GM18499 (cell line): Measurements from ENCODE around the gene TNIP2.
"Not testable (repeated sequence)": the region's sequence is repeated elsewhere in the genome, so short reads cannot be mapped to it uniquely, and the experiment has no call there.

Source experiments
- ATAC-seq: cut with Tn5 transposase; IDR thresholded peaks from one replicate; pipeline ENCODE4 v1.9.1; 2021; ENCODE audit warnings: moderate number of reproducible peaks; ENCODE audit not compliant: insufficient read depth, unreplicated experiment

Gene TNIP2

DNA sequence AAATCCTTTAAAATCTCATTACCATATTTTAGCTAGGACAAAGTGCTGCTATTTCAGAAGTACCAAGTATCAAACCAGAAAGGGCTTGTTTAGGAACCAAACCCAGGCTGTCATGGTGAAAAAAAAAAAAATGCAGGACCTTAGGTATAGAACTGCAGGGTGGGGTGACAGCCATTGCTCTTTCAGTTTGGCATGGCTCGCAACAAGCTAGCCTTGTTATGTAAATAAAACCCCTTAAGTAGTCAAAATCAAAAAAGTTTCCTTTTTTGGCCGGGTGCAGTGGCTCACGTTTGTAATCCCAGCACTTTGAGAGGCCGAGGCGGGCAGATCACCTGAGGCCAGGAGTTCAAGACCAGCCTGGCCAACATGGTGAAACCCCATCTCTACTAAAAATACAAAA, 24.5 kb upstream of the TNIP2 start:
- ATAC-seq, result not testable (repeated sequence)

DNA sequence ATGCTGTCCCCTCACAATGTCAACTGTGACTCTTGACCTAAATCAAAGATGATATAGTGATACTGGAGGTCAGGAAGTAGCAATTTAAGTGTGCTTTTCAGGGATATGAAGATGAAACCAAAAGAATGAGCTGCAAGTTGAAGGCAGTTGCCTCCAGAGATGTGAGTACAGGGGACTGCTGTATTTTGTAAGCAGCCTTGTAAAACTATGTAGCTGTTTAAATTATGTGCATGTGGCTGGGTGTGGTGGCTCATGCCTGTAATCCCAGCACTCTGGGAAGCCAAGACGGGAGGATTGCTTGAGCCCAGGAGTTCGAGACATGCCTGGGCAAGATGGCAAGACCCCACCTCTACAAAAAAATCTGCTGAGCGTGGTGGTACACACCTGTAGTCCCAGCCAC, 15.1 kb upstream of the TNIP2 start:
- ATAC-seq, result no peak

DNA sequence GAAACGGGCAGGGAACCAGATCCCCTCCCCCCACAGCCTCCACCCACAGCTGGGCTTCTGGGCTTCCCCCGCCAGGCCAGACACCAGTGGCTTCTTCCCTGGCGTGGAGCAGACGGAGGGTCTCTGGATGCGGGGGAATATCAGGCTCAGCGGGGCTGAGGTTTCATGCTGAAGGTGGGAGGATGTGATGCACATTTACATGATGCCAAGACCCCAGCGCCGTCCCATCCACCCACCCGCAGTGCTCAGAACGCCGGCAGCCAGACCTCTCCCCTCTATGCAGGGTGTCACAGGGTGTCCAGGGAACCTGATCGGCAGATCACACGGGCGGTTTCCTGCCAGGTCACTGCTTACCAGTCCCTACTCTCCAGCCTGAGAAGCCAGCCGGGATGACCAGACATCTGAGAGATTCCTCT, 12.8 kb upstream of the TNIP2 start:
- no peak for ATAC-seq

DNA sequence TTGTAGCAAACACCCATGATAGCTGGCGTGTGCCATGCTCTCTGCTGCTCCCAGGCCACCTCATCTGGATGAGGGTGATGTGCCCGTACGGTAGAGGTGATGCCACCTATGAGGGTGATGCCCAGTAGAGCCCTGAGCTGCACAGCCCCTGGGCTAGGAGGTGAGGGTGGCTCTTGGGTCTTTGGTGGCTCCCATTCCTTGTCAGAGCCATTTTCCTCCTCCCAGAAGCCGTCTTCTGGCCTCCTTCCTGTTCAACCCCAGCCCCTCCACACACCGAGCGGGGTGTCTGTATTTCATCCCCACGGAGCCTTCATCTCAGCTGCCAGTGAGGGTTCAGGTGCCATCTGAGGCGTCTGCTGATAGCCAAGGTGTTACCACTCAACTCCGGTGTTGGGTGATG, 12.0 kb upstream of the TNIP2 start:
- no peak for ATAC-seq

DNA sequence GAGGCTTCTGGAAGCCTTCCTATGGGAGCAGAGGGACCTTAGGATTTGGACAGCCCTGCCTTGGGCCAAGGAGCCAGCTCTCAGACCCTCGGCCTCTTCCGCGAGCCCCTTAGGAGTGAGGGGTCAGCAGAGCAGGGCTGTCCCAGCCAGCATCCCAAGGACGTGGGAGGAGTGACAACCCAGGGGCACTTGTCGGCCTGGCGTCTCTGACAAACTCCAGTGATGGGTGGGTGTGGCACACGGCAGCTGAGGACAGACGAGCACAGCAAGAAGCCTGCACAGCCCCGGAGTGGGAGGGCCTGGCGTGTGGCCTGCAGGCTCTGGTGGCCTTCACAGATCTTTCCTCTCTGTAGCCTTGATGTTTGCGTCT, 11.6 kb upstream of the TNIP2 start:
- ATAC-seq, result no peak

DNA sequence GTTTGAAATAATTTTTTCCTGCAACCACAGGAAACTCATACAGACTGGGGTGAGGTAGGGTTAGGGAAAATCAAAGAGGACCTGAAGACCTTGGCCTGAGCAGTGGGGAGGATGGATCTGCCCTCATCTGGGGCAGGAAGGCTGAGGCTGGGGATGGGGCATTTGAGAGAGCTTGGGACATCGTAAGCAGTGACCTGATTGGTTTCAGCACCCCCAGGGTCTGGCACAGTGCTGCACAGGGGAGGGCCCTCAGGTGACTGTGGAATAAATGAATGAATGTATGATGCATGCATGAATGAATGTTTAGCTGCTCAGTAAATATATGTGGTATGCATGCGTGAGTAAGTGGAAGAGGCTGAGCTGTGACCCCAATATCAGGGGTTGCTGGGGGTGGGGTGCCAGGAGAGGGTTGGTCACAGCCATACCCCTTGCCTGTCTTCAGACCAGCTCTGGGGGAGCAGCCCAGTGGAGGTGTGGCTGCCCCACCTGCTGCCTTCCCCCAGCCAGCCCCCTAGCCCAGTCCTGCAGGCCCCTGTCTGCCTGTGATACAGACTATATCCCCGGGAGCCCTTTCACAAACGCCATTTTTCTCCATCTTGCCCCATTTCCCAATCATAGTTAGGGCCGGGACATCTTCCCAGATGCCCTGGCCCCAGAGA, 11.0 kb upstream of the TNIP2 start:
- ATAC-seq, result no peak

DNA sequence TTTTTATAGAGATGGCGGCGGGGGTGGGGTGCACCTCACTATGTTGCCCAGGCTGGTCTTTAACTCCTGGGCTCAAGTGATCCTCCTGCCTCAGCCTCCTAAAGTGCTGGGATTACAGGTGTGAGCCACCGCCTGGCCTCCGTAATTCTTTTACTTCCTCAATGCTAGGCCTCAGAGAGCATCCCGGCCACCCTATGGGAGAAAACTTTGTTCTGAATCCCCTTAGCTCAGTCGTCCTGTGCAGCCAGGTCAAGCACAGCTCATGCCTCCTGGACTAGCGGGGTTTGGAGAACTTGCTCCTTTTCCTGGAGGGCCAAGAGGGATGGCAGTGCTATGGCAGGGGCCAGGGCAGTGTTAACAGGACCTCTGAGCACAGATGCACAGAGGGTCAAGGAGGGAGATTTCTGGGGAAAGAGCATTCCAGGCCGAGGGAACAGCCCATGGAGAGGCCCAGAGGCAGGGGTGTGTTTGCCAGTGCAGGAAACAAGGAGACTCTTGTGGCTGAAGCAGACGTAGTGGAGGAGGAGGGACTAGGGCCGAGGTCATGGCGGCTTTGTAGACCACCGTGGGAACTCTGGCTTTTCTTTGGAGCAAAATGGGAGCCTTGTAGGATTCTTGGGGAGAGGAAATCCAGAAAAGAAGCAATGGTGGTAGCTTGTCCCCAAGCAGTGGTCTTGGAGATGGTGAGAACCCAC, 9.8 kb upstream of the TNIP2 start:
- ATAC-seq, result no peak

DNA sequence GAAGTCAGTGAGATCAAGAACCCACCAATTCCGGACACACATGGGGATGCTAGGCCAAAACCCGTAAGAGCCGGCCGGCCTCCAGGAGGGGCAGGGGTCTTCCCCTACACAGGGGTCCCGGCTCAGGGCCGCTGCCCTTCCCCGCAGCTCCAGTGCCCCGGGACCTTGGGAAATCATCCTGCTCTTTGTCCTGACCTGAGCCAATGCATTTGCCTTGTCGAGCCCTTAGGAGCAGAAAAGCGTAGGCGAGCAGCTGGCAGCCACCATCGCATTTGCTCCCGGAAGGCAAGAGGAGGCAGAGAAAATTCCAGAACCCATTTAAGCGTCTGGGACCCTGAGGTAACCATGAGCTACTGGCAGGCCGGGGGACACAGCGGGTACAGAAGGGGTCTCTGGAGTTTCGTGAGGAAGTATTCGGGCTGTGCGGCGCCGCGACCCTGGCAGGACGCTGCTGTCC, 7.4 kb upstream of the TNIP2 start:
- ATAC-seq, result no peak

DNA sequence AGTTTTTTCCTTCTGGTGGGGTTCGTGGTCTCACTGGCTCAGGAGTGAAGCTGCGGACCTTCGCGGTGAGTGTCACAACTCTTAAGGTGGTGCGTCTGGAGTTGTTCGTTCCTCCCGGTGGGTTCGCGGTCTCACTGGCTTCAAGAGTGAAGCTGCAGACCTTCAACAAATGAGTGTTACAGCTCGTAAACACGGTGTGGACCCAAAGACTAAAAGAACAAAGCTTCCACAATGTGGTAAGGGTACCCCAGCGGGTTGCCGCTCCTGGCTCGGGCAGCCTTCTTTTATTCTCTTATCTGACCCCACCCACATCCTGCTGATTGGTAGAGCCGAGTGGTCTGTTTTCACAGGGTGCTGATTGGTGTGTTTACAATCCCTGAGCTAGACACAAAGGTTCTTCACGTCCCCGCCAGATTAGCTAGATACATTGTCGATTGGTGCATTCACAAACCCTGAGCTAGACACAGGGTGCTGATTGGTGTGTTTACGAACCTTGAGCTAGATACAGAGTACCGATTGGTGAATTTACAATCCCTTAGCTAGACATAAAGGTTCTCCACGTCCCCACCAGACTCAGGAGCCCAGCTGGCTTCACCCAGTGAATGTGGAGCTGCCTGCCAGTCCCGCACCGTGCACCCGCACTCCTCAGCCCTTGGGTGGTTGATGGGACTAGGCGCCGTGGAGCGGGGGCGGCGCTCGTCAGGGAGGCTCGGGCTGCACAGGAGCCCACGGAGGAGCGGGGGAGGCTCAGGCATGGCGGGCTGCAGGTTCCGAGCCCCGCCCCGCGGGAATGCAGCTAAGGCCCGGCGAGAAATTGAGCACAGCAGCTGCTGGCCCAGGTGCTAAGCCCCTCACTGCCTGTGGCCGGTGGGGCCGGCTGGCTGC, 6.6 kb upstream of the TNIP2 start:
- not testable (repeated sequence) for ATAC-seq

DNA sequence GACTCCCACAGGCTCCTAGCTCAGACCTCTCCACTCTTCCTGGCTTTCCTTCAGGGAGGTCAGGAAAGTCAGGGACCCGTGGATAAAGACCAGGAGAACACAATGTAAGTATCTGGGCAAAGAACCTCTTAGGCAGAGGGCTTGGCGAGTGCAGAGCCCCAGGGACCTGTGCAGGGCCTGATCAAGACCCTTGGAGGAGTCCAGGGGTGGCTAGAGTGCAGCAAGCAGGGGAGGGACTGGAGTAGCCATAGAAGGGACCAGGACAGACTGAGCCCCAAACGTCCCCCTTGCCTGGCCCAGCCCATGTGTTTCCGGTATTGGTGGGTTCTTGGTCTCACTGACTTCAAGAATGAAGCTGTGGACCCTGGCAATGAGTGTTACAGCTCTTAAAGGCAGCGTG, 5.9 kb upstream of the TNIP2 start:
- no peak for ATAC-seq

DNA sequence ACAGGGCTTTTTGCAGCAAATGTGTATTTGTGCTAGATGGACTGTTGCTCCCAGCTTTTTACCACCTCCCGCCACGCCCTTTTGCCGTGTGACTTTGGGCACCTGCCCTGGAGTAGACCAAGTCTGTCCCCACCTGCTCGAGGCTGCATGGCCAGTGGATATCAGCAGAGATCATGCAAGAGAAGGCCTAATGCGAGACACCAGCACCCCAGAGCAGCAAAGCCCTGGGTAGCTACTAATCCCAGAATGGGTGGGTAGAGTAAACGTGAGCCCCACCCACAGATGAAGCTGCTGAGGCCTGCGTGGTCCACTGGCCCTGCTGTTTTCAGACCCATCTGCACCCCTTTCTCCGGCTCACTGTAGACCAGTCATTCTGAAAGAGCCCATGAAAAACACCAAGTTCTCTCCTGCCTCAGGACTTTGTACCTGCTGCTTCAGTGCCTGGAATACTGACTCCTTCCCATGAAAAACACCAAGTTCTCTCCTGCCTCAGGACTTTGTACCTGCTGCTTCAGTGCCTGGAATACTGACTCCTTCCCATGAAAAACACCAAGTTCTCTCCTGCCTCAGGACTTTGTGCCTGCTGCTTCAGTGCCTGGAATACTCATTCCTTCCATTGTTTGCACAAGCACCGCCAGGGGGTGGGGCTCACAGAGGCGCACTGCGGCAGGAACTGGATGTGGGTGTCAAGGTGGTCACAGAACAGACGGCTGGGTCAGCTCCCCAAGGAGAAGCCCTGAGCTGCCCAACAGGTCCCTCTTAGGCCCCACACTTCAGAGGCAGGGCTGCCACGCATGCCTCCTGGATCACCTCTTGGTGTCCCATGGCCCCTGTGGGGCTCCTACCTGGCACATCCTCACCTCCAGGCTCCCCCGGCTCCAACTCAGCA, 5.1 kb upstream of the TNIP2 start:
- no peak for ATAC-seq

DNA sequence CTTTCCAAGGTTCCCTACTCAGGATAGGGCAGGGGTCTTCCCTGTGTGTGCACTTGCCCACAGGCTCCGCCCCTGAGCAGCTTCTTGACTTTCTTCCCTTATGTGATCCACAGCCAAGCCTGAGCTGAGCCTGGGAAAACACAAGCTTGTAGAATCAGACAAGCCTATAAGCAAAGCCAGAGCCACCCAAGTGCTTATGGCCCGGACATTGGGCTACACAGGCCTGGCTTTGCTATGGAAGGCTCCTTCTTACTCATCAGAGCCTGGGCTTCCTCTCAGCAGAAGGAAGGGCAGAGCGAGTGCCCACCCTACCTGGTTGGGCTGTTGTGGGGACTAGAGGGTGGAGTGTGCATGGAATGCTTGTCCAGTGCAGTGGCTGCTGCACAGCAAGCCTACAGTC, 1.3 kb upstream of the TNIP2 start:
- ATAC-seq, result no peak

DNA sequence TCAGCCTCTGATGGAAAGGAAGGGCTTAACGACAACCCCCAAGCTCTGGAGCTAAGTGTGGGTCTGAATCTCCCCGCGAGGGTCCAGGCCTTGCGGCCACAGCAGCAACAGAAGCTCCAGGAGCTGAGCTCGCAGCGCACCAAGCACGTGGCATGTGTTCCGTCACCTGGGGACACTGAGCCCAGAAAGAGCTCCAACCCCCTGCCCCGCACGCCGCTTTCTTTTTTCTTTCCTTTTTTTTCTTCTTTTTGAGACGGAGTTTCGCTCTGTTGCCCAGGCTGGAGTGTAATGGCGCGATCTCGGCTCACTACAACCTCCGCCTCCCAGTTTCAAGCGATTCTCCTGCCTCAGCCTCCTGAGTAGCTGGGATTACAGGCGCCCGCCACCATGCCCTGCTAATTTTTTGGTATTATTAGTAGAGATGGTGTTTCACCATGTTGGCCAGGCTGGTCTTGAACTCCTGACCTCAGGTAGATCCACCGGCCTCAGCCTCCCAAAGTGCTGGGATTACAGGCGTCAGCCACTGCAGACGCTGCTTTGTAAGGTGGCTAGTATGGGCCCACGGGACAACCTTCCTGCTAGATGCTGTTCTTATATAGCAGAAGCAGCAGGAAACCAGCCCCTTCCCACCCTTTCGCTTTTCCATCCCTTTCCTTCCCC, 685 bp upstream of the TNIP2 start:
- ATAC-seq, result no peak

DNA sequence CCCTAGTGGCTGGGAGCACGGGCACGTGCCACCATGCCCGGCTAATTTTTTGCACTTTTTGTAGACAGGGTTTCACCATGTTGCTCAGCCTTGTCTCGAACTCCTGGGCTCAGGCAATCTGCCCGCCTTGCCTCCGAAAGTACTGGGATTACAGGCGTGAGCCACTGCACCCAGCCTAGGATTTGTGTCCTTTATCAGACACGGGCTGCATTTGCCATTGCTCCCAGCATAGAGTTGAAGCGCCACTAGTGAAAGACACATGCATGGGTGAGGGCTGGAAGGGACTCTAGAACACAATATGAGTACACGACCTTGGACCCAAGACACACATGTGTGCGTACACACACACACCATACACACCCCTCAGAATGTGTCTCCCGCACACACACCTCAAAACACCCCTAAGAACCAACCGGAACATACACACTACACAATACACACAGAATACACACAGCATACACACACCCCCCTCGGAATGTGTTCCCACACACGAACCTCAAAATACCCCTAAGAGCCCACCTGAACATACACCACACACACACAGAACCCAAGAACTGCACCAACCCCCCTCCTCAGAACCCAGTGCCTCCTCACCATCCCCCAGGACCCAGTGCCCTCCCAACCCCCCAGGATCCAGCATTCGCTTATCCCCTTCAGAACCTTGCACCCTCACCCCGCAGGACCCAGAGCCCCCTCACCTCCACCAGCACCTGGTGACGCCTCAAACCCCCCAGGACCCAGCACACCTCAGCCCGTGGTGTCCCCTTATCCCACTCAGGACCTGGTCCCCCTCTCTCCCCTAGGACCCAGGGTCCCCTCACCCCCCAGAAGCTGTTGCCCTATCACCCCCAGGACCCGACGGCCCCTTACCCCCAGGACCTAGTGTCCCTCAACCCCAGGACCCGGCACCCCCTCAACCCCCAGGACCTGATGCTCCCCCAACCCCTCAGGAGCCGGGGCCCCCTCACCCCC, 1.0 kb downstream of the TNIP2 start:
- ATAC-seq, result no peak

DNA sequence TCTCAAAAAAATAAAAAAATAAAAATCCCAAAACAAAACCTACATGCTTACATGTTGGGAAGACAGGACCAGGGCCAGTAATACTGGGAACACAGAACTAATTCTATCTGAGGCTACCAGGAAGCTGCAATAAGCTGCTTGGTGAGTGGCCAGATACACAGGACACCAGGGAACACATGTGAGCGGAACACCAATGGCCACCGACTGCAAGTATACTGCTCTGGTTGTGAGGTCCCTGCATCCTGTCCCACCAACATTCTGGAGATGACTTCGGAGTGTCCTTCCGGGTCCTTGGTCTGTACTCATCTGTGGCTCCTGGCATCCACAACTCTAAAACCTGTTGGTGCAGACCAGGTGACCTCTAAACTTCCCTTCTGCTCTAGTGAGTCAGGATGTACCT, 2.7 kb downstream of the TNIP2 start:
- ATAC-seq, result no peak

DNA sequence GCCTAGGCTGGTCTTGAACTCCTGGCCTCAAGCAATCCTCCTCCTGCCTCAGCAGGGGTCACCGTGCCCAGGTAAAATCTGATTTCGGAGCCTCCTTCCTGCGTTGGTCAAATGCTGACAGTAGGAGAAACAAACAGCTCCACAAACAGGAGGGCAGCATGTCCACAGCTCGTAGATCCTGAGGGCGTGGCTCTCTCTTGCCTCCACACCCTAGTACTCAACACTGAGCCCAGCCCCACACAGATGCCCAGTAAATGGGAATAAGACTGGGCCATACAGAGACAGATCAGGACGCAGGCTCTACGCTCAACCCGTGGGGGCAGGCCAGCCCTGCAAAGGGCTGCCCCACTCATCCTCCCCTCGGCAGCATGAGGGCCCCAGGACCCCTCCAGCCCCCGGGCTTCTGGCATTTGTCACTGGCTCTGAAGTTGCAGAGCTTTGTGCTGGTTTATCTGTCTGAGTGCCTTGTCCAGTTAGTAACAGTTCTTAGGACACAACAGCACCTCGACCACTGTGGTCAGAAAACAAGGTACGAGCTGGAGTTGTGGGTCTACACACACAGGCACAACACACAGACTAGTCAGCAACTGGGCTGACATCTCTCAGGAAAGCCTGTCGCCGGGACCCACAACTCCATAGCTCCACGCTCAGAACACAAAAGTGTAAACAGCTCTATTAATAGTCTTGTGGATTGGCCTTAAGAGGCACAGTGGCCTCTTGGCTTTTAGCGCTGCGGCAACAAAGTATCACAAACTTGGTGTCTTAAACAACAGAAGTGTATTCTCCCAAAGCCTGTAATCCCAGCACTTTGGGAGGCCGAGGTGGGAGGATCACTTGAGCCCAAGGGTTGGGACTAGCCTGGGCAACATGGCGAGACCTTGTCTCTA, 5.2 kb downstream of the TNIP2 start:
- no peak for ATAC-seq

DNA sequence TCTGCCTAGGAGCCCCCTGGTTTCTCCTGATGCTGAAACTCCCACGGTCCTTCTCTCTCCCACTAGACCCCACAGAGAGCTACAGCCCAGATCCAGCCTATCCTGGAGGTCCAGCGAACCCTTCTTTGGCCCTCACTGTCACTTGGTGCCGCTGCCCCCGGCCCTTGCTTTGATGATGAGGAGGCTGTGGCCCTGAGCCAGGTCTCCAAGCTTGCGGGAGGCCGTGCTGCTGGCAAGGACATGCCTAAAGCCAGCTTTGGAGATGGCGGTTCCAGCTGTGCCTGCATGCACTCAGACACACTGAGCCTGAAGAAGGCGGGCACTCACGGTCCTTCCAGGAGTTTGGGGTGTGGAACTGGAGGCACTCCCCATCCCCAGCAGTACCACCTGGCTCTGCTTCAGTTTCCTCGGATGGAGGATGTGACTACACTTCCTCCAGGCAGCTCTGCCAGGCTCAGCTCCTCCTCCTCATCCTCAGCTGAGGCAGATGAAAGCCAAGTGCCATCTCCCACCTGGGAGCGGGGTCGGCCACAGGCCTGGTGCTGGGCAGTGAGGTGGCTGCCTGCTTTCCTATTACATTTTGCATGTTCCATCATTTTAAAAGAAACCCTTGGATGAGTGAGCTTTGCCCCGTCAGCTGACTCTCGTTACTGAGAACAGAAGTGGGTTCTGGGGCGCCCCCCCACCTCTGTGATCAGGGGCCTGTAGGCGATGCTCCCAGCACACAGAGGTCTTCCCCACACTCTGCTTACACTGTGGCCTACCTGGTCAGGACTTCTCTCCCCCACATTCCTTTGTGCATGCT, 9.0 kb downstream of the TNIP2 start:
- ATAC-seq, result no peak
